ENCODE results near the gene LSM2.

LSM2 gene

DNA sequence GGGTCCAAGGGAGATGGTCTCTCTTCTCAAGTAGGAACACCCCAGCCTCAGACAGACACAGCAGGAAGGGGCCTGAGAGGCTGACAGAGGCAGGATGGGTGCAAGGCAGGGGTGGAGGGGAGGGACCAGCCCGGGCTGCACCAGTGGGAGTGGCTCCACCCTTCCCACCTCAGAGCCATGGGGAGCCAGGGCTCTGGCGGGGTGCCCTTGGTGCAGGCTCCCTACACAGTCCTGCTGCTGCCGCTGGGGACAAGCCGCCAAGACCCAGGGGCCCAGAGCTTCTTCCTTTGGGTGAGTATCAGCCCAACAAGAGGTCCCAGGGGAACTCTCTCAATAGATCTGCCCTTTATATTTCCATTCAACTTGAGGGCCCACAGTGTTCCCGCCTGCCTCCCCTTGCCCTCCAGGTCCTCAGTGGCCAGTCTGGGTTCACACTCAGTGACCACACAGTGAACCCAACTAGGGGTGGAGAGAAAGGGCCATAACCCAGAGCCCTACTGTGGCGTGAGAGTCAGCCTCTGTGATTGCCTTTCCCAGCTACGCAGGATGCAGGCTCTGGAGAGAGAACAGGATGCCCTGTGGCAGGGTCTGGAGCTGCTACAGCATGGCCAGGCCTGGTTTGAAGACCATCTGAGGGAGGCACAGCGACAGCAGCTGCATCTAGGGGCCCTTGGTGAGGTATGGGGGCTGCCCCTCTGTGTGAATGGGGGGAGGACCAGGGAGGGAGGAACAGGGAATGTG lies 43.7 kb downstream of the LSM2 start:
- peak overlapping the region; percentile 42 to 78 for H3K4ac ChIP-seq (ENCODE audit: low read depth in 1 of 2, low read length in 2 of 2)

DNA sequence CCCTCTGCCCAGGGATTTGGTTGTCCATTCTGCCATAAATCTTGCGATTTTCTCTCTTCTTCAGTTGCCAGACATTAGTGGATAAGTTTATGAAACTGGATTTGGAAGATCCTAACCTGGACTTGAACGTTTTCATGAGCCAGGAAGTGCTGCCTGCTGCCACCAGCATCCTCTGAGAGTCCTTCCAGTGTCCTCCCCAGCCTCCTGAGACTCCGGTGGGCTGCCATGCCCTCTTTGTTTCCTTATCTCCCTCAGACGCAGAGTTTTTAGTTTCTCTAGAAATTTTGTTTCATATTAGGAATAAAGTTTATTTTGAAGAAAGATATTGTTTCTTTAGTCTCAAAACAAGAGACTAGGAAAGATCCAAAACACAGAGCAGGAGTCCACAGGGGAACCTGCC lies 44.4 kb downstream of the LSM2 start, which contains the start of gene SAPCD1:
SAPCD1 (plus strand) TSS at position 301 of the 400 bp plus-strand sequence. CDS start 399 bp downstream, outside the sequence.
- Histone ChIP-seq H3K23ac (ENCODE audit: low read length in 2 of 2) (no peak within 1 kb of the TSS), H3K14ac (ENCODE audit: low read length in 2 of 2) (peak within 1 kb of the TSS in 1 of 2 experiments; percentile 61), H3K4me3 (ENCODE audit: insufficient read depth in 1 of 2, low read depth in 1 of 2, low read length in 2 of 2) (no peak within 1 kb of the TSS), H4K8ac (ENCODE audit: low read length) (peak within 1 kb of the TSS; percentile 94), H3K79me1 (replicated peaks; ENCODE audit: low read length, poor library complexity, severe bottlenecking) (no peaks in the 10 kb centered on the region), H2BK120ac (ENCODE audit: low read depth, low read length) (peak within 1 kb of the TSS; percentile 64), H2BK12ac (ENCODE audit: low read length in 2 of 2) (peak within 1 kb of the TSS; percentile 59 to 83), H3K4me2 (ENCODE audit: low read length, poor library complexity, severe bottlenecking) (no peak within 1 kb of the TSS), H3K4ac (ENCODE audit: low read depth in 1 of 2, low read length in 2 of 2) (peak within 1 kb of the TSS; percentile 42 to 78), H3K9ac (ENCODE audit: low read length) (peak within 1 kb of the TSS; percentile 47), H3K9me3 (ENCODE audit: control insufficient read depth, low read length) (no peaks in the 10 kb centered on the region), H3K27ac (ENCODE audit: low read length, poor library complexity, severe bottlenecking) (no peak within 1 kb of the TSS), H2AFZ (ENCODE audit: low read depth, low read length) (peak within 1 kb of the TSS; percentile 20), H4K91ac (ENCODE audit: low read length) (peak within 1 kb of the TSS; percentile 98), H3K36me3 (ENCODE audit: control insufficient read depth in 1 of 2, insufficient read depth in 2 of 2, low read depth in 1 of 2, low read length in 2 of 2) (peaks cover 15 to 27% of the 10 kb centered on the region in 2 experiments), H2BK5ac (ENCODE audit: low read depth, low read length, poor library complexity, severe bottlenecking) (no peak within 1 kb of the TSS), H3K18ac (ENCODE audit: low read depth in 1 of 2, low read length in 2 of 2) (peak within 1 kb of the TSS; percentile 80 to 84), H2BK15ac (ENCODE audit: low read depth, poor library complexity, severe bottlenecking) (peak within 1 kb of the TSS; percentile 36), H3K27me3 (ENCODE audit: control insufficient read depth in 1 of 2, insufficient read depth in 1 of 2, low read length in 2 of 2) (peaks cover 0 to 6% of the 10 kb centered on the region in 2 experiments), H2AK5ac (ENCODE audit: low read length, severe bottlenecking) (peak within 1 kb of the TSS; percentile 53), H3K4me1 (ENCODE audit: control insufficient read depth, insufficient read depth, low read depth, low read length) (peaks cover 12% of the 10 kb centered on the region)
- DNase-seq = no peak
- WGBS = 87% methylated on average over 3 of the region's 4 CpGs

More for the DNA sequence above, 43.7 kb downstream of the LSM2 start:
- no peak overlapping the region for H3K4me3 ChIP-seq (ENCODE audit: insufficient read depth in 1 of 2, low read depth in 1 of 2, low read length in 2 of 2)
- WGBS = 84% methylated on average over 8 of the region's 8 CpGs
- peak overlapping the region; percentile 53 for H2AK5ac ChIP-seq (ENCODE audit: low read length, severe bottlenecking)
- peak overlapping the region in 1 of 2 experiments; percentile 61 for H3K14ac ChIP-seq (ENCODE audit: low read length in 2 of 2)
- H3K23ac ChIP-seq (ENCODE audit: low read length in 2 of 2) = no peak overlapping the region
- peak overlapping the region; percentile 59 to 83 for H2BK12ac ChIP-seq (ENCODE audit: low read length in 2 of 2)
- peak overlapping the region; percentile 47 for H3K9ac ChIP-seq (ENCODE audit: low read length)
- H3K18ac ChIP-seq (ENCODE audit: low read depth in 1 of 2, low read length in 2 of 2) = peak overlapping the region; percentile 80 to 84
- no peak overlapping the region for H2BK5ac ChIP-seq (ENCODE audit: low read depth, low read length, poor library complexity, severe bottlenecking)
- H3K79me1 ChIP-seq (replicated peaks; ENCODE audit: low read length, poor library complexity, severe bottlenecking) = no peaks in the 10 kb centered on the region
- H2BK120ac ChIP-seq (ENCODE audit: low read depth, low read length) = peak overlapping the region; percentile 64
- H4K91ac ChIP-seq (ENCODE audit: low read length) = peak overlapping the region; percentile 98
- peak overlapping the region; percentile 20 for H2AFZ ChIP-seq (ENCODE audit: low read depth, low read length)
- H3K36me3 ChIP-seq (ENCODE audit: control insufficient read depth in 1 of 2, insufficient read depth in 2 of 2, low read depth in 1 of 2, low read length in 2 of 2) = peaks cover 15 to 27% of the 10 kb centered on the region in 2 experiments
- H3K27ac ChIP-seq (ENCODE audit: low read length, poor library complexity, severe bottlenecking) = no peak overlapping the region
- no peaks in the 10 kb centered on the region for H3K9me3 ChIP-seq (ENCODE audit: control insufficient read depth, low read length)
- H4K8ac ChIP-seq (ENCODE audit: low read length) = peak overlapping the region; percentile 94
- peaks cover 0 to 6% of the 10 kb centered on the region in 2 experiments for H3K27me3 ChIP-seq (ENCODE audit: control insufficient read depth in 1 of 2, insufficient read depth in 1 of 2, low read length in 2 of 2)
- peak overlapping the region; percentile 36 for H2BK15ac ChIP-seq (ENCODE audit: low read depth, poor library complexity, severe bottlenecking)
- DNase-seq = no peak
- no peak overlapping the region for H3K4me2 ChIP-seq (ENCODE audit: low read length, poor library complexity, severe bottlenecking)
- peaks cover 12% of the 10 kb centered on the region for H3K4me1 ChIP-seq (ENCODE audit: control insufficient read depth, insufficient read depth, low read depth, low read length)

- H2AK5ac ChIP-seq (ENCODE audit: low read length, severe bottlenecking) = no peak overlapping the region
Measured at GRCh38 chr6:31761343-31761742, 45.4 kb downstream of the LSM2 start.

DNA sequence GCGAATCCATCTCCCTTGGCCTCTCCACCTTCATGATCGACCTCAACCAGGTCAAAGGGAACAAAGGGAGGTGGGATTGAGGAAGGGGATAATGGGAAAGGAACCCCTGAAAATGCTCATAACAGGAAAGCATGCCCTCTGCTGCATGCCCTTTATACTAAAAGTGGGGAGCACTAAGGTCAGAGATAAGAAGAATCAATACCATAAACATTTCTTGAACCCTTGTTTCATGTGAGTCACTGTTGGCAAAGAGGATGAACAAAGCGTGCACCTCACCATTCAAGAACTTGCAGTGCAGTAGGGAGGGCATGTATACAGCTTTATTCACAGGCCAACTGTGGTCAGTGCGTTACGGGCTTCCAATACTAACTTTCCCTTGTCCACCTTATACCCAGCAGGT lies 46.0 kb downstream of the LSM2 start:
- no peak overlapping the region for H3K14ac ChIP-seq (ENCODE audit: low read length in 2 of 2)
- H3K36me3 ChIP-seq (ENCODE audit: control insufficient read depth in 1 of 2, insufficient read depth in 2 of 2, low read depth in 1 of 2, low read length in 2 of 2) = peaks cover 15 to 27% of the 10 kb centered on the region in 2 experiments
- H3K9me3 ChIP-seq (ENCODE audit: control insufficient read depth, low read length) = no peaks in the 10 kb centered on the region
- H3K23ac ChIP-seq (ENCODE audit: low read length in 2 of 2) = no peak overlapping the region
- H2BK120ac ChIP-seq (ENCODE audit: low read depth, low read length) = no peak overlapping the region
- H3K4me3 ChIP-seq (ENCODE audit: insufficient read depth in 1 of 2, low read depth in 1 of 2, low read length in 2 of 2) = no peak overlapping the region
- WGBS = 99% methylated on average over 3 of the region's 5 CpGs
- no peaks in the 10 kb centered on the region for H3K79me1 ChIP-seq (replicated peaks; ENCODE audit: low read length, poor library complexity, severe bottlenecking)
- no peak overlapping the region for H2AK5ac ChIP-seq (ENCODE audit: low read length, severe bottlenecking)
- no peak overlapping the region for H2BK15ac ChIP-seq (ENCODE audit: low read depth, poor library complexity, severe bottlenecking)
- no peak overlapping the region for H2AFZ ChIP-seq (ENCODE audit: low read depth, low read length)
- peaks cover 5% of the 10 kb centered on the region for H3K4me1 ChIP-seq (ENCODE audit: control insufficient read depth, insufficient read depth, low read depth, low read length)
- H3K27ac ChIP-seq (ENCODE audit: low read length, poor library complexity, severe bottlenecking) = no peak overlapping the region
- H3K9ac ChIP-seq (ENCODE audit: low read length) = no peak overlapping the region
- H4K91ac ChIP-seq (ENCODE audit: low read length) = no peak overlapping the region
- no peak overlapping the region for H4K8ac ChIP-seq (ENCODE audit: low read length)
- H2BK12ac ChIP-seq (ENCODE audit: low read length in 2 of 2) = no peak overlapping the region
- H3K4me2 ChIP-seq (ENCODE audit: low read length, poor library complexity, severe bottlenecking) = no peak overlapping the region
- H3K27me3 ChIP-seq (ENCODE audit: control insufficient read depth in 1 of 2, insufficient read depth in 1 of 2, low read length in 2 of 2) = no peaks in the 10 kb centered on the region
- H3K4ac ChIP-seq (ENCODE audit: low read depth in 1 of 2, low read length in 2 of 2) = no peak overlapping the region
- H3K18ac ChIP-seq (ENCODE audit: low read depth in 1 of 2, low read length in 2 of 2) = no peak overlapping the region
- DNase-seq = no peak
- H2BK5ac ChIP-seq (ENCODE audit: low read depth, low read length, poor library complexity, severe bottlenecking) = no peak overlapping the region

More at GRCh38 chr6:31761343-31761742, 45.4 kb downstream of the LSM2 start:
- Histone ChIP-seq H3K27me3 (ENCODE audit: control insufficient read depth in 1 of 2, insufficient read depth in 1 of 2, low read length in 2 of 2) (peaks cover 0 to 5% of the 10 kb centered on the region in 2 experiments), H3K18ac (ENCODE audit: low read depth in 1 of 2, low read length in 2 of 2) (no peak overlapping the region), H2BK120ac (ENCODE audit: low read depth, low read length) (no peak overlapping the region), H4K91ac (ENCODE audit: low read length) (no peak overlapping the region), H2BK15ac (ENCODE audit: low read depth, poor library complexity, severe bottlenecking) (no peak overlapping the region), H3K27ac (ENCODE audit: low read length, poor library complexity, severe bottlenecking) (no peak overlapping the region), H3K4me1 (ENCODE audit: control insufficient read depth, insufficient read depth, low read depth, low read length) (peaks cover 6% of the 10 kb centered on the region), H4K8ac (ENCODE audit: low read length) (no peak overlapping the region), H3K36me3 (ENCODE audit: control insufficient read depth in 1 of 2, insufficient read depth in 2 of 2, low read depth in 1 of 2, low read length in 2 of 2) (peaks cover 15 to 27% of the 10 kb centered on the region in 2 experiments), H3K4me3 (ENCODE audit: insufficient read depth in 1 of 2, low read depth in 1 of 2, low read length in 2 of 2) (no peak overlapping the region), H2BK5ac (ENCODE audit: low read depth, low read length, poor library complexity, severe bottlenecking) (no peak overlapping the region), H2AFZ (ENCODE audit: low read depth, low read length) (no peak overlapping the region), H2BK12ac (ENCODE audit: low read length in 2 of 2) (no peak overlapping the region), H3K4me2 (ENCODE audit: low read length, poor library complexity, severe bottlenecking) (no peak overlapping the region), H3K4ac (ENCODE audit: low read depth in 1 of 2, low read length in 2 of 2) (no peak overlapping the region), H3K9me3 (ENCODE audit: control insufficient read depth, low read length) (no peaks in the 10 kb centered on the region), H3K79me1 (replicated peaks; ENCODE audit: low read length, poor library complexity, severe bottlenecking) (no peaks in the 10 kb centered on the region), H3K14ac (ENCODE audit: low read length in 2 of 2) (no peak overlapping the region), H3K23ac (ENCODE audit: low read length in 2 of 2) (no peak overlapping the region), H3K9ac (ENCODE audit: low read length) (no peak overlapping the region)
- no peak for DNase-seq
- WGBS = 99% methylated on average over 7 of the region's 8 CpGs
